ENCODE data around the gene PCDHGB6. TPM values are rescaled to one million over a fixed set of nuclear protein-coding genes. Genes with fewer than 3 reads are reported as not detected.
"Not testable (repeated sequence)": the region's sequence is repeated elsewhere in the genome, so short reads cannot be mapped to it uniquely, and the experiment has no call there.

Gene PCDHGB6
- 3.0 TPM for total RNA-seq
- polyA plus RNA-seq (ENCODE audit: insufficient read depth in 1 of 8, insufficient read length in 8 of 8, low replicate concordance in 1 of 8) = 1 to 10 TPM; 2.8 to 6.0 (median 4.3) TPM
- long read RNA-seq, donor 1, full-length matches to known transcripts = 3 of 3 reads
- long read RNA-seq, donor 1, partial matches to known transcripts = 0 of 3 reads
- long read RNA-seq, donor 1, other reads (novel, unspliced or antisense) = 0 of 3 reads
- long read RNA-seq, donor 2, full-length matches to known transcripts = 2 of 2 reads
- long read RNA-seq, donor 2, partial matches to known transcripts = 0 of 2 reads
- long read RNA-seq, donor 2, other reads (novel, unspliced or antisense) = 0 of 2 reads
- long read RNA-seq, donor 3, full-length matches to known transcripts = 5 of 5 reads
- long read RNA-seq, donor 3, partial matches to known transcripts = 0 of 5 reads
- long read RNA-seq, donor 3, other reads (novel, unspliced or antisense) = 0 of 5 reads
- long read RNA-seq, donor 4, full-length matches to known transcripts = 4 of 4 reads
- long read RNA-seq, donor 4, partial matches to known transcripts = 0 of 4 reads
- long read RNA-seq, donor 4, other reads (novel, unspliced or antisense) = 0 of 4 reads
- long read RNA-seq, donor 5, full-length matches to known transcripts = 5 of 5 reads
- long read RNA-seq, donor 5, partial matches to known transcripts = 0 of 5 reads
- long read RNA-seq, donor 5, other reads (novel, unspliced or antisense) = 0 of 5 reads
- long read RNA-seq, donor 6, full-length matches to known transcripts = 3 of 3 reads
- long read RNA-seq, donor 6, partial matches to known transcripts = 0 of 3 reads
- long read RNA-seq, donor 6, other reads (novel, unspliced or antisense) = 0 of 3 reads
- long read RNA-seq, donor 7, full-length matches to known transcripts = 7 of 7 reads
- long read RNA-seq, donor 7, partial matches to known transcripts = 0 of 7 reads
- long read RNA-seq, donor 7, other reads (novel, unspliced or antisense) = 0 of 7 reads
- long read RNA-seq, donor 8, full-length matches to known transcripts = 3 of 3 reads
- long read RNA-seq, donor 8, partial matches to known transcripts = 0 of 3 reads
- long read RNA-seq, donor 8, other reads (novel, unspliced or antisense) = 0 of 3 reads
- long read RNA-seq, donor 9, full-length matches to known transcripts = 3 of 3 reads
- long read RNA-seq, donor 9, partial matches to known transcripts = 0 of 3 reads
- long read RNA-seq, donor 9, other reads (novel, unspliced or antisense) = 0 of 3 reads
- long read RNA-seq, donor 10, full-length matches to known transcripts = 8 of 8 reads
- long read RNA-seq, donor 10, partial matches to known transcripts = 0 of 8 reads
- long read RNA-seq, donor 10, other reads (novel, unspliced or antisense) = 0 of 8 reads
- long read RNA-seq, donor 11, full-length matches to known transcripts = 3 of 3 reads
- long read RNA-seq, donor 11, partial matches to known transcripts = 0 of 3 reads
- long read RNA-seq, donor 11, other reads (novel, unspliced or antisense) = 0 of 3 reads

- peak within 1 kb of the TSS; percentile 27 for H3K4me3 ChIP-seq (ENCODE audit: low read length)
- H3K4me1 ChIP-seq (ENCODE audit: control insufficient read depth, insufficient read depth, low read length); H3K36me3 ChIP-seq (ENCODE audit: control insufficient read depth, insufficient read depth, low read length); H3K27ac ChIP-seq (ENCODE audit: low read length): not testable (repeated sequence)
- 10% methylated on average over 19 of the region's 51 CpGs for WGBS (ENCODE audit: insufficient coverage)
- peaks cover 21% of the 10 kb centered on the region for H3K27me3 ChIP-seq (ENCODE audit: control insufficient read depth, insufficient read depth, low read length)
- peaks cover 86% of the 10 kb centered on the region for H3K9me3 ChIP-seq (replicated peaks; ENCODE audit: control insufficient read depth, low read depth, low read length)
- DNase-seq = peak; percentile 45
Observed at GRCh38 chr5:141407790-141408505, at the start of gene PCDHGB6. PCDHGB6 (plus strand) TSS chr5:141408021; CDS start chr5:141408203, 182 bp downstream.

- H3K9me3 ChIP-seq (replicated peaks; ENCODE audit: control insufficient read depth, low read depth, low read length) = peaks cover 74% of the 10 kb centered on the region
- peak within 1 kb of the TSS; percentile 18 for H3K4me3 ChIP-seq (ENCODE audit: low read length)
- peaks cover 10% of the 10 kb centered on the region for H3K27me3 ChIP-seq (ENCODE audit: control insufficient read depth, insufficient read depth, low read length)
- no peaks in the 10 kb centered on the region for H3K36me3 ChIP-seq (ENCODE audit: control insufficient read depth, insufficient read depth, low read length)
- no peaks in the 10 kb centered on the region for H3K4me1 ChIP-seq (ENCODE audit: control insufficient read depth, insufficient read depth, low read length)
- DNase-seq = peak; percentile 14
- no peak within 1 kb of the TSS for H3K27ac ChIP-seq (ENCODE audit: low read length)
- 22% methylated on average over 16 of the region's 24 CpGs for WGBS (ENCODE audit: insufficient coverage)
Observed at GRCh38 chr5:141359790-141360426, 47.9 kb upstream of the PCDHGB6 start, which contains the start of gene PCDHGB2. PCDHGB2 (plus strand) TSS chr5:141359994; CDS start chr5:141360136, 142 bp downstream.

- peaks cover 78% of the 10 kb centered on the region for H3K9me3 ChIP-seq (replicated peaks; ENCODE audit: control insufficient read depth, low read depth, low read length)
- H3K4me3 ChIP-seq (ENCODE audit: low read length) = no peak overlapping the region
- no peaks in the 10 kb centered on the region for H3K36me3 ChIP-seq (ENCODE audit: control insufficient read depth, insufficient read depth, low read length)
- DNase-seq = no peak
- WGBS (ENCODE audit: insufficient coverage) = 50% methylated on average over 8 of the region's 15 CpGs
- H3K4me1 ChIP-seq (ENCODE audit: control insufficient read depth, insufficient read depth, low read length) = no peaks in the 10 kb centered on the region
- H3K27me3 ChIP-seq (ENCODE audit: control insufficient read depth, insufficient read depth, low read length) = peaks cover 14% of the 10 kb centered on the region
- no peak overlapping the region for H3K27ac ChIP-seq (ENCODE audit: low read length)
Observed at GRCh38 chr5:141360685-141361084, 47.1 kb upstream of the PCDHGB6 start.

- H3K4me3 ChIP-seq (ENCODE audit: low read length) = no peak overlapping the region
- peaks cover 14% of the 10 kb centered on the region for H3K27me3 ChIP-seq (ENCODE audit: control insufficient read depth, insufficient read depth, low read length)
- no peak for DNase-seq
- no peaks in the 10 kb centered on the region for H3K4me1 ChIP-seq (ENCODE audit: control insufficient read depth, insufficient read depth, low read length)
- H3K9me3 ChIP-seq (replicated peaks; ENCODE audit: control insufficient read depth, low read depth, low read length) = peaks cover 69% of the 10 kb centered on the region
- no peaks in the 10 kb centered on the region for H3K36me3 ChIP-seq (ENCODE audit: control insufficient read depth, insufficient read depth, low read length)
- no peak overlapping the region for H3K27ac ChIP-seq (ENCODE audit: low read length)
Observed at GRCh38 chr5:141362719-141363118, 45.1 kb upstream of the PCDHGB6 start.

- H3K27me3 ChIP-seq (ENCODE audit: control insufficient read depth, insufficient read depth, low read length) = peaks cover 14% of the 10 kb centered on the region
- H3K36me3 ChIP-seq (ENCODE audit: control insufficient read depth, insufficient read depth, low read length) = no peaks in the 10 kb centered on the region
- DNase-seq = peak; percentile 22
- no peak within 1 kb of the TSS for H3K27ac ChIP-seq (ENCODE audit: low read length)
- H3K4me3 ChIP-seq (ENCODE audit: low read length) = peak within 1 kb of the TSS; percentile 8
- H3K4me1 ChIP-seq (ENCODE audit: control insufficient read depth, insufficient read depth, low read length) = no peaks in the 10 kb centered on the region
- 14% methylated on average over 27 of the region's 34 CpGs for WGBS (ENCODE audit: insufficient coverage)
- H3K9me3 ChIP-seq (replicated peaks; ENCODE audit: control insufficient read depth, low read depth, low read length) = peaks cover 63% of the 10 kb centered on the region
Observed at GRCh38 chr5:141363952-141364660, 43.7 kb upstream of the PCDHGB6 start, which contains the start of gene PCDHGA5. PCDHGA5 (plus strand) TSS chr5:141364162; CDS start chr5:141364331, 169 bp downstream.

GRCh38 chr5:141366016-141366896 is 41.6 kb upstream of the PCDHGB6 start:
- DNase-seq = no peak
- 49% methylated on average over 40 of the region's 46 CpGs for WGBS (ENCODE audit: insufficient coverage)
- peaks cover 62% of the 10 kb centered on the region for H3K9me3 ChIP-seq (replicated peaks; ENCODE audit: control insufficient read depth, low read depth, low read length)
- no peak overlapping the region for H3K4me3 ChIP-seq (ENCODE audit: low read length)
- no peak overlapping the region for H3K27ac ChIP-seq (ENCODE audit: low read length)
- no peaks in the 10 kb centered on the region for H3K36me3 ChIP-seq (ENCODE audit: control insufficient read depth, insufficient read depth, low read length)
- peaks cover 20% of the 10 kb centered on the region for H3K27me3 ChIP-seq (ENCODE audit: control insufficient read depth, insufficient read depth, low read length)
- H3K4me1 ChIP-seq (ENCODE audit: control insufficient read depth, insufficient read depth, low read length) = no peaks in the 10 kb centered on the region

- H3K27me3 ChIP-seq (ENCODE audit: control insufficient read depth, insufficient read depth, low read length) = peaks cover 22% of the 10 kb centered on the region
Observed at GRCh38 chr5:141369994-141370848, 37.6 kb upstream of the PCDHGB6 start, which contains the start of gene PCDHGB3. PCDHGB3 (plus strand) TSS chr5:141370242; CDS start chr5:141370395, 153 bp downstream.

More at GRCh38 chr5:141369994-141370848, 37.6 kb upstream of the PCDHGB6 start, which contains the start of gene PCDHGB3:
- Histone ChIP-seq H3K27ac (ENCODE audit: low read length) (no peak within 1 kb of the TSS), H3K4me1 (ENCODE audit: control insufficient read depth, insufficient read depth, low read length) (no peaks in the 10 kb centered on the region), H3K36me3 (ENCODE audit: control insufficient read depth, insufficient read depth, low read length) (no peaks in the 10 kb centered on the region), H3K9me3 (replicated peaks; ENCODE audit: control insufficient read depth, low read depth, low read length) (peaks cover 61% of the 10 kb centered on the region), H3K4me3 (ENCODE audit: low read length) (no peak within 1 kb of the TSS)
- DNase-seq = peak; percentile 5
- 21% methylated on average over 20 of the region's 32 CpGs for WGBS (ENCODE audit: insufficient coverage)
